ENCODE results near the gene TDRD6.

- no peak for TF ChIP-seq CTCF (IDR thresholded peaks at IDR 0.05)
- no peak for TF ChIP-seq POLR2A (IDR thresholded peaks at IDR 0.05)
- TF ChIP-seq POLR2AphosphoS5 (IDR thresholded peaks at IDR 0.05): no peak
These were observed 36.7 kb upstream of the TDRD6 start for GRCh38 chr6:46651006-46651405.

All from breast epithelium (tissue), 3 donors.